K562 (cell line): ENCODE results near the gene IFT22. TPM values are rescaled to one million over a fixed set of nuclear protein-coding genes. Genes with fewer than 3 reads are reported as not detected.

ENCODE experiments used
- ATF2 ChIP-seq: sonication (generic); formaldehyde crosslinking; IDR thresholded peaks from 2 replicates; pipeline ENCODE4 v1.8.1; 2022; ENCODE audit warnings: missing genetic modification reagents
- BHLHE40 ChIP-seq: IDR thresholded peaks from 2 replicates; pipeline ENCODE4 v1.6.1; 2011; ENCODE audit warnings: low read length, improper control_type of control experiment
- CBFA2T3 ChIP-seq: fragments of 450-650 bp; IDR thresholded peaks from 2 replicates; pipeline ENCODE4 v1.6.1; 2017
- CREB5 ChIP-seq: fragments of 250-450 bp; sonication (Bioruptor Pico); IDR thresholded peaks from 2 replicates; pipeline ENCODE4 v1.5.0; 2020; ENCODE audit warnings: mild to moderate bottlenecking
- CTCF ChIP-seq, 3 experiments: IDR thresholded peaks in 2 of 3; conservative IDR thresholded peaks in 1 of 3; 2 replicates each; pipeline ENCODE4 v1.5.1; 2011 to 2012; ENCODE audit warnings: low read length in 3 of 3, mild to moderate bottlenecking in 3 of 3, control low read depth in 2 of 3, improper control_type of control experiment in 1 of 3, inconsistent platforms in 1 of 3, low read depth in 1 of 3, mixed read lengths in 1 of 3, moderate library complexity in 1 of 3; ENCODE audit not compliant: insufficient read depth in 2 of 3
- E2F1 ChIP-seq: sonication (generic); formaldehyde crosslinking; IDR thresholded peaks from 2 replicates; pipeline ENCODE4 v1.8.1; 2023; ENCODE audit warnings: mild to moderate bottlenecking, missing genetic modification reagents, moderate library complexity
- HOXB6 ChIP-seq: fragments of 250-450 bp; sonication (Bioruptor Pico); IDR thresholded peaks from 2 replicates; pipeline ENCODE4 v1.5.1; 2022; ENCODE audit warnings: mild to moderate bottlenecking, borderline replicate concordance
- MNT ChIP-seq, 2 experiments: fragments of 450-650 bp; conservative IDR thresholded peaks; 2 replicates each; pipeline ENCODE4 v1.6.1; 2017; ENCODE audit warnings: mild to moderate bottlenecking in 2 of 2, moderate library complexity in 2 of 2
- NCOA1 ChIP-seq: fragments of 450-650 bp; IDR thresholded peaks from 2 replicates; pipeline ENCODE4 v1.6.1; 2016; ENCODE audit warnings: low read depth
- POLR3G ChIP-seq: IDR thresholded peaks from 2 replicates; pipeline ENCODE4 v1.6.1; 2011; ENCODE audit not compliant: insufficient read length, insufficient replicate concordance; ENCODE audit errors: extremely low read depth
- SNAPC5 ChIP-seq: fragments of 250-450 bp; sonication (Bioruptor Pico); IDR thresholded peaks from 2 replicates; pipeline ENCODE4 v1.8.0; 2021; ENCODE audit warnings: moderate library complexity, mild to moderate bottlenecking, inconsistent platforms
- XRCC3 ChIP-seq: fragments of 450-650 bp; IDR thresholded peaks from 2 replicates; pipeline ENCODE4 v1.6.1; 2017; ENCODE audit warnings: mild to moderate bottlenecking, moderate library complexity
- ZNF134 ChIP-seq: fragments of 250-450 bp; sonication (Bioruptor Pico); conservative IDR thresholded peaks from 2 replicates; pipeline ENCODE4 v1.4.0; 2020
- ZNF23 ChIP-seq: fragments of 250-450 bp; sonication (Bioruptor Pico); IDR thresholded peaks from 2 replicates; pipeline ENCODE4 v1.4.0; 2020; ENCODE audit warnings: mild to moderate bottlenecking
- polyA plus RNA-seq, 8 experiments: library from polyadenylated mRNA; depleted of rRNA in 4 of 8; stranded (reverse) in 5 of 8; unstranded in 3 of 8; fragments of >200 nt; fragmentation: Nextera tagmentation in 2 of 8; fragmentation: Illumina TruSeq in 1 of 8; extraction: Ambion mirVana in 2 of 8; extraction: Trizol in 1 of 8; gene quantifications; 2 replicates each; pipeline versions ENCODE4 v1.2.1 to v1.2.3, GENCODE V29; 2011 to 2014; ENCODE audit warnings: inconsistent platforms in 1 of 8, missing spikeins in 1 of 8
- total RNA-seq, 7 experiments: library from RNA; depleted of rRNA in 6 of 7; stranded (reverse); fragments of >200 nt in 6 of 7; fragmentation: Illumina TruSeq in 2 of 7; extraction: Trizol in 2 of 7; gene quantifications; 2 replicates each; pipeline versions ENCODE4 v1.2.1 to v1.2.3, GENCODE V29; 2011 to 2021; ENCODE audit warnings: low replicate concordance in 1 of 7
- TF ChIP-seq, protein P1 (sequence below): fragments of 250-450 bp; sonication (Bioruptor Pico); IDR thresholded peaks from 2 replicates; pipeline ENCODE4 v1.4.0; 2020; ENCODE audit warnings: mild to moderate bottlenecking, moderate library complexity, borderline replicate concordance

Gene IFT22
- total and polyA plus RNA-seq, 9 of the 15 experiments (the other 6 are each of a cell fraction or from before 2014, with no cell fraction given) = 6.3 to 18.2 (median 7.7) TPM

DNA sequence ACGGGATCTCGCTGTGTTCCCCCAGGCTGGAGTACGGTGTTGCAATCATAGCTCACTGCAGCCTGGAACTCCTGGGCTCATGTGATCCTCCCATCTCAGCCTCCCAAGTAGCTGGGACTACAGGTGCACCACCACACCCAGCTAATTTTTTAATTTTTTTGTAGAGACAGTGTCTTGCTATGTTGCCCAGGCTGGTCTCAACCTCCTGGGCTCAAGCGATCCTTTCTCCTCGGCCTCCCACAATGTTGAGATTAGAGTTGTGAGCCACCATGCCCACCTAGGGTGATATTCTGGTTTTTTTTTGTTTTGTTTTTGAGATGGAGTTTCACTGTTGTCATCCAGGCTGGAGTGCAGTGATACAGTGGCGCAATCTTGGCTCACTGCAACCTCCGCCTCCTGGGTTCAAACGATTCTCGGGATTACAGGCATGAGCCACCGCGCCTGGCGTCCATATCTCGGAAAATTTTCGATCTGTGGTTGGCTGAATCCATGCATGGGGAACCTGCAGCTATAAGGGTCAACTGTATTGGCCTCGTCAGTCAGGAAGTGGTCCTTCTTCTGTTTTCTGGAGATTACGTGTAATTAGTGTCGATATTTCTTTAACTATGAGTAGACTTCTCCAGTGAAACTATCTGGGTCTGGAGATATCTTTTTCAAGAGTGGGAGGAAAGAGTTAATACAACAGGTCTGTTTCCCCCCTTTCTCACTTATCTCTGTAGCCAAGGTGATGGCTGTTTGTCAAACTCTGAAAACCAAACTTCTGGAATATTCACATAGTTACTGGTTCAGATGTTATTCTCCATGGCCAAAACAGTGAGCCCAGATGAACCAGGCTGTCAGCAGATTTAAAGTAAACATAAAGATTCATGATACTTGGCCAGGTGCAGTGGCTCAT, 55.7 kb downstream of the IFT22 start (continued):
- TF ChIP-seq CREB5 (CRISPR knock-in tag) (no peak), NCOA1 (peak; percentile 50; the same call in 1 of the 2 replicates), ZNF134 (CRISPR knock-in tag) (no peak), E2F1 (CRISPR knock-in tag) (no peak), CTCF (IDR thresholded peaks at IDR 0.05 in 2 of 3, conservative IDR thresholded peaks at IDR 0.05 in 1 of 3; ENCODE audit: insufficient read depth in 2 of 3, low read depth in 1 of 3, low read length in 3 of 3) (no peak), CBFA2T3 (peak; percentile 97), MNT (conservative IDR thresholded peaks at IDR 0.05) (peak in 1 of 2 experiments; percentile 54; a peak in 1 of 4 replicates), XRCC3 (no peak), ZNF23 (no peak), ATF2 (no peak), SNAPC5 (no peak), HOXB6 (CRISPR knock-in tag) (no peak), BHLHE40 (peak; percentile 61; the same call in 1 of the 2 replicates), POLR3G (no peak)
- TF ChIP-seq, protein P1, sequence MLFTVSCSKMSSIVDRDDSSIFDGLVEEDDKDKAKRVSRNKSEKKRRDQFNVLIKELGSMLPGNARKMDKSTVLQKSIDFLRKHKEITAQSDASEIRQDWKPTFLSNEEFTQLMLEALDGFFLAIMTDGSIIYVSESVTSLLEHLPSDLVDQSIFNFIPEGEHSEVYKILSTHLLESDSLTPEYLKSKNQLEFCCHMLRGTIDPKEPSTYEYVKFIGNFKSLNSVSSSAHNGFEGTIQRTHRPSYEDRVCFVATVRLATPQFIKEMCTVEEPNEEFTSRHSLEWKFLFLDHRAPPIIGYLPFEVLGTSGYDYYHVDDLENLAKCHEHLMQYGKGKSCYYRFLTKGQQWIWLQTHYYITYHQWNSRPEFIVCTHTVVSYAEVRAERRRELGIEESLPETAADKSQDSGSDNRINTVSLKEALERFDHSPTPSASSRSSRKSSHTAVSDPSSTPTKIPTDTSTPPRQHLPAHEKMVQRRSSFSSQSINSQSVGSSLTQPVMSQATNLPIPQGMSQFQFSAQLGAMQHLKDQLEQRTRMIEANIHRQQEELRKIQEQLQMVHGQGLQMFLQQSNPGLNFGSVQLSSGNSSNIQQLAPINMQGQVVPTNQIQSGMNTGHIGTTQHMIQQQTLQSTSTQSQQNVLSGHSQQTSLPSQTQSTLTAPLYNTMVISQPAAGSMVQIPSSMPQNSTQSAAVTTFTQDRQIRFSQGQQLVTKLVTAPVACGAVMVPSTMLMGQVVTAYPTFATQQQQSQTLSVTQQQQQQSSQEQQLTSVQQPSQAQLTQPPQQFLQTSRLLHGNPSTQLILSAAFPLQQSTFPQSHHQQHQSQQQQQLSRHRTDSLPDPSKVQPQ (CRISPR knock-in tag) = no peak
